HUES64 (cell line): Measurements from ENCODE around the gene UPK3A.
"Not testable (repeated sequence)": the region's sequence is repeated elsewhere in the genome, so short reads cannot be mapped to it uniquely, and the experiment has no call there.

Experiments used
- H3K27ac ChIP-seq: 2 replicates; pipeline ENCODE4 v1.7.0; 2013; ENCODE audit warnings: low read depth, low read length, inconsistent platforms
- H3K27me3 ChIP-seq: 2 replicates; pipeline ENCODE4 v1.6.1; 2013; ENCODE audit warnings: mild to moderate bottlenecking, low read length; ENCODE audit not compliant: insufficient read depth
- H3K36me3 ChIP-seq: 2 replicates; pipeline ENCODE4 v1.6.1; 2013; ENCODE audit warnings: mild to moderate bottlenecking, low read length; ENCODE audit not compliant: insufficient read depth
- H3K4me1 ChIP-seq: 2 replicates; pipeline ENCODE4 v1.6.1; 2013; ENCODE audit warnings: mild to moderate bottlenecking, low read length, moderate library complexity; ENCODE audit not compliant: insufficient read depth
- H3K4me3 ChIP-seq: 2 replicates; pipeline ENCODE4 v1.5.1; 2013; ENCODE audit warnings: mild to moderate bottlenecking, low read length, moderate library complexity
- H3K9ac ChIP-seq: 2 replicates; pipeline ENCODE4 v1.6.1; 2013; ENCODE audit warnings: mild to moderate bottlenecking, low read depth, low read length
- H3K9me3 ChIP-seq: 2 replicates; pipeline ENCODE4 v1.6.1; 2013; ENCODE audit warnings: low read depth, low read length; ENCODE audit not compliant: insufficient read depth
- WGBS: fragments of 150-250, 120-280 bp; methylation state at CpG from one replicate; pipeline ENCODE4 v1.1.7; 2013; ENCODE audit warnings: missing lambda C conversion rate; 5-methylcytosine and 5-hydroxymethylcytosine counted together

The UPK3A gene

GRCh38 chr22:45271667-45272201, 13.0 kb upstream of the UPK3A start:
- WGBS = 89% methylated on average over 13 of the region's 13 CpGs
- peaks cover 16% of the 10 kb centered on the region for H3K27me3 ChIP-seq
- 0 out of 2 replicates have a peak, but pooled peaks cover 4% of the 10 kb centered on the region for H3K4me1 ChIP-seq
- H3K9me3 ChIP-seq = no peaks in the 10 kb centered on the region
- no peak overlapping the region for H3K4me3 ChIP-seq
- no peak overlapping the region for H3K27ac ChIP-seq
- no peak overlapping the region for H3K9ac ChIP-seq
- no peaks in the 10 kb centered on the region for H3K36me3 ChIP-seq

GRCh38 chr22:45272498-45272897, 12.3 kb upstream of the UPK3A start:
- Histone ChIP-seq H3K36me3 (no peaks in the 10 kb centered on the region), H3K4me1 (0 out of 2 replicates have a peak, but pooled peaks cover 4% of the 10 kb centered on the region), H3K4me3 (no peak overlapping the region), H3K27ac (no peak overlapping the region), H3K9ac (no peak overlapping the region), H3K9me3 (no peaks in the 10 kb centered on the region), H3K27me3 (peaks cover 16% of the 10 kb centered on the region)
- 89% methylated on average over 7 of the region's 7 CpGs for WGBS

GRCh38 chr22:45273452-45274075, 11.2 kb upstream of the UPK3A start:
- Histone ChIP-seq H3K27ac (no peak overlapping the region), H3K9me3 (no peaks in the 10 kb centered on the region), H3K27me3 (peaks cover 16% of the 10 kb centered on the region), H3K9ac (no peak overlapping the region), H3K4me1 (0 out of 2 replicates have a peak, but pooled peaks cover 4% of the 10 kb centered on the region), H3K4me3 (no peak overlapping the region), H3K36me3 (no peaks in the 10 kb centered on the region)
- WGBS = 93% methylated on average over 15 of the region's 15 CpGs

GRCh38 chr22:45276507-45277105, 8.1 kb upstream of the UPK3A start:
- 91% methylated on average over 12 of the region's 12 CpGs for WGBS
- H3K27me3 ChIP-seq = no peaks in the 10 kb centered on the region

GRCh38 chr22:45277720-45278119, 7.0 kb upstream of the UPK3A start:
- not testable (repeated sequence) for H3K4me3 ChIP-seq, H3K4me1 ChIP-seq, H3K27me3 ChIP-seq, H3K36me3 ChIP-seq, H3K9ac ChIP-seq, H3K9me3 ChIP-seq, H3K27ac ChIP-seq
- 88% methylated on average over 7 of the region's 7 CpGs for WGBS

More at GRCh38 chr22:45276507-45277105, 8.1 kb upstream of the UPK3A start:
- H3K36me3 ChIP-seq = no peaks in the 10 kb centered on the region
- H3K27ac ChIP-seq = no peak overlapping the region
- H3K9me3 ChIP-seq = no peaks in the 10 kb centered on the region
- H3K4me3 ChIP-seq = no peak overlapping the region
- no peak overlapping the region for H3K9ac ChIP-seq
- H3K4me1 ChIP-seq = no peaks in the 10 kb centered on the region

- H3K27ac ChIP-seq = no peak overlapping the region
- no peak overlapping the region for H3K4me3 ChIP-seq
- no peaks in the 10 kb centered on the region for H3K36me3 ChIP-seq
- no peak overlapping the region for H3K9ac ChIP-seq
- peaks cover 8% of the 10 kb centered on the region; the same call in 1 of the 2 replicates for H3K27me3 ChIP-seq
- no peaks in the 10 kb centered on the region for H3K9me3 ChIP-seq
- 93% methylated on average over 9 of the region's 9 CpGs for WGBS
- no peaks in the 10 kb centered on the region for H3K4me1 ChIP-seq
Measured at GRCh38 chr22:45278125-45278524, 6.6 kb upstream of the UPK3A start.

- Histone ChIP-seq H3K36me3 (no peaks in the 10 kb centered on the region), H3K27me3 (peaks cover 31% of the 10 kb centered on the region), H3K27ac (no peak overlapping the region), H3K9ac (no peak overlapping the region), H3K4me3 (no peak overlapping the region), H3K9me3 (no peaks in the 10 kb centered on the region), H3K4me1 (peaks cover 1% of the 10 kb centered on the region; the same call in 1 of the 2 replicates)
- 93% methylated on average over 3 of the region's 3 CpGs for WGBS
Measured at GRCh38 chr22:45280587-45280980, 4.2 kb upstream of the UPK3A start.

- Histone ChIP-seq H3K9ac (no peak overlapping the region), H3K27ac (no peak overlapping the region), H3K9me3 (no peaks in the 10 kb centered on the region), H3K4me3 (no peak overlapping the region), H3K36me3 (no peaks in the 10 kb centered on the region), H3K27me3 (peaks cover 35% of the 10 kb centered on the region), H3K4me1 (peaks cover 5% of the 10 kb centered on the region; the same call in 1 of the 2 replicates)
- 93% methylated on average over 3 of the region's 3 CpGs for WGBS
Measured at GRCh38 chr22:45281010-45281409, 3.7 kb upstream of the UPK3A start.

GRCh38 chr22:45285263-45286058, 712 bp downstream of the UPK3A start:
- H3K9me3 ChIP-seq = no peaks in the 10 kb centered on the region
- H3K27me3 ChIP-seq = peaks cover 38% of the 10 kb centered on the region
- 36% methylated on average over 16 of the region's 16 CpGs for WGBS
- H3K36me3 ChIP-seq = no peaks in the 10 kb centered on the region
- H3K4me1 ChIP-seq = peaks cover 5% of the 10 kb centered on the region; the same call in 1 of the 2 replicates
- H3K27ac ChIP-seq = no peak overlapping the region
- peak overlapping the region; percentile 45; the same call in 1 of the 2 replicates for H3K9ac ChIP-seq
- peak overlapping the region; percentile 59 for H3K4me3 ChIP-seq

GRCh38 chr22:45286854-45287551, 2.3 kb downstream of the UPK3A start:
- no peak overlapping the region for H3K4me3 ChIP-seq
- 83% methylated on average over 12 of the region's 12 CpGs for WGBS
- no peak overlapping the region for H3K9ac ChIP-seq
- H3K4me1 ChIP-seq = peaks cover 5% of the 10 kb centered on the region; the same call in 1 of the 2 replicates
- H3K36me3 ChIP-seq = no peaks in the 10 kb centered on the region
- no peaks in the 10 kb centered on the region for H3K9me3 ChIP-seq
- H3K27ac ChIP-seq = no peak overlapping the region
- H3K27me3 ChIP-seq = peaks cover 38% of the 10 kb centered on the region
